HL-60/S4 treated with retinoic acid at 250 ng/mL for 4 days and 3 days (cell line): ENCODE results near the gene BCL11A.

ENCODE experiments used
- in situ Hi-C: fragments of 300-500 bp; cut with MboI; formaldehyde crosslinking; loops from 2 replicates; pipeline ENCODE4 v1.7.0; 2022; ENCODE audit warnings: low sequenced_read_pairs

Gene BCL11A

DNA sequence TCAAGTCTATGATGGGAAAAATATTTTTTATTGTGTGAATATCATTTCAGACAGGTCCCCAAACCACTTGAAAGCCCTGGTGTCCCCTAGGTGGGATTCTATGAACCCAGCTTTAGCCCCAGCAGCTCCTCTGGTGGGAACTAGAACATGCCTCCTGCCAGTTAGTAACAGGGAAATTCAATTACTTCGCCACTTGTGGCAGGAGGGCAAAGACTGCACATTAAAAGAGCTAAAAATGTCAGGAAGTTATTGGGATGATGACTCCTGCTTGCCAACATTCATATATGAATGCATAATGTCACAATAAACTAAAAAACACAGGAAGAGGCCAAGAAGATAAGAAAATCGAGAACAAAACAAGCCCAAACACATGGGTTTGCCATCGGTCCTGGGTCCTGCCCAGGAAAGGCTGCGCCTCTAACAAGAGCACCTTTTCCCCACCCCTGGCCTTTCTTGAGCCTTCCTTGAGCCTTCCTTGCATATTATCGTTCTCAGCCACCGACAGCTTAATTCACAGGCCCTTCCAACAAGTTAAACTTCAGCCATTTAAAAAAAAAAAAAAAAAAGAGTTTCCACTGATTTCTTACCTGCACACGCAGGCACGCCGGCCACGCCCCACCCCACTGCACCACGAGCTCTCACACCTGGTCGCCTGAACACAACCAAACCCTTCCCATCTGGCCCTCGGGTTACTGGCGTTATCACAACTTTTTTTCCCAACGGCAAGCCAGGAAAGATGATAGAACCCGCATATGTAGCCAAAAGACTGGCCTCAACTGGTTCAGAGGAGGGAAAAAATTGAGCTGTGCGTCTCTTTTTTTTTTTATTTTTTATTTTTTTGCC lies 23.4 kb downstream of the BCL11A start:
- in situ Hi-C loops = no loop called here

DNA sequence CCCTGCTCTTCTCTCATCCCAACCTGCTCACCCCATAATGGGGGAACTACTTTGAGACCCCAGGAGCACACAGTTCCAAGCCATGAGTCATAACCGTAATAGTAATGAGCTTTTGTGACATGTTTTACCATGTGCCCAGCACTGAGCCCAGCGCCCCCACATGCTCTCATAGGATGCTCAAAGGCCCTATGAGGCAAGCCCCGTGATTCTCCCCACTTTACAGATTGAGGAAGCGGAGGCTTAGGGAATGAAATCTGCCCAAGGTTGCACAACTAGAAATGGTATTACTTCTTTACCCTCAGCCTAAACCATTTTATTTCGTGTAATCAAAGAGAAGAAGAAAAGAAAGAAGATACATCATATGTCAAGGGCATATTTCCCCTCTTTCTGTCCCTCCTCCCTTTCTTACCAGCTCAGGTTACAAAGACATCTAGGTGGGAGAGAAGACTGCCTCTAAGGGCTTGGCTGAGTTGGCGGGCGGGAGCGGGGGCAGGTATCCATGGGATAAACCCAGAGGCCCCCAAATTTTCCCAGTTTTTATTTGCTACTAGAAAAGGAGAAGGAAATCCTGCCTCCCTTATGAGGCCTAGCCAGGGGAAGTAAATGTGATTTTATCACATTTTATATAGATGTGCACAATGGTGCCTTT lies 24.2 kb downstream of the BCL11A start:
- in situ Hi-C loops = no loop called here

DNA sequence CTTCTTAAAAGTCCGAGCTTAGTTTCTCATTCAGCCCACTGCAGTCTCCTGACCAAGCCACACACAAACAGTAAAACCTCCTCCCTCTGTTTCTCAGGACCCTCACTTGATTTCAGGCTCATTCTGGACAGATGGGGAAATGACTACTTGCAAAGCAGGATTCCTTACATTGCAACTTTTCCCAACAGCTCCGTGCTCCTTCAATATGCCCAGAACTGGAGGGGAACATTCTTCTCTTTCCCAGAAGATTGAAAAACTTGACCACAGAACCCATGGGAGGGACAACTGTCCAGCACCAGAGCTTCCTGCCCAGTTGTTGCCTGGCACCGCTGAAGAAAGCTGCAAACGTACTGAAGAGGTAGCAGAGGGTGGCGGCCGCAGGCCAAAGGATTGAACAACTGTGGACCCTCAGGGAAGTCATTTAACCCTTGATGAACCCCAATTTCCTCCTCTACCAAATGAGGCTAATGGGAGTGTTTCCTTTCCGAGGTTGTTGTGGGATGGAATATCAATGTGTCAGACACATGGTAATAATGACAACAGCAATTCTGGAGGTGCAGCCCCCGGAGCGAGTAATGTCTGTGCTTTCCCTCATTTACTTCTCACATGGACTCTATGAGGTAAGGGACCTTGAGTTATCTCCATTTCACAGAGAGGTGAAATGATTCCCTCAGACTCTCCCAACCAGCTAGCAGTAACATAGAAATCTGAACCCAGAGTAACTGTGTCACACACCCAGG lies 25.0 kb downstream of the BCL11A start:
- in situ Hi-C loops = no loop called here

DNA sequence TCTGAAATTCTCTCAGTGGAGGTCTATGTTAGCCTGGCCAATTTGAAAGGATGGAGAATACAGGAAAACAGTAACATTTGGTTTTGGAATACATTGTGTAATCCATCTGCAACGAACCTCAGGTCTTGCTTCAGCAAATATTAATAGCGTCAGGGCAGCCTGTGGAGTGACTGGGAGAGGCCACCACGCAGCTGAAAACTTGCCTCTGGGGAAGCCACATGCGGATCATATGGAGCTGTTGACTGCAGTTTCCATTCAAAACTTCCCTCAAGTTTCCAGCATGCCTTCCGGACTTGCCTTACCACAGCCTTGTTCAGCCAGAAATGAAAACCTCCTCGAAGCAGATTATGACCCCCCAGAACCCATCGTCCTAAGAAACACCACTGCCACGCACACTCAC lies 25.7 kb downstream of the BCL11A start:
- in situ Hi-C loops = no loop called here

DNA sequence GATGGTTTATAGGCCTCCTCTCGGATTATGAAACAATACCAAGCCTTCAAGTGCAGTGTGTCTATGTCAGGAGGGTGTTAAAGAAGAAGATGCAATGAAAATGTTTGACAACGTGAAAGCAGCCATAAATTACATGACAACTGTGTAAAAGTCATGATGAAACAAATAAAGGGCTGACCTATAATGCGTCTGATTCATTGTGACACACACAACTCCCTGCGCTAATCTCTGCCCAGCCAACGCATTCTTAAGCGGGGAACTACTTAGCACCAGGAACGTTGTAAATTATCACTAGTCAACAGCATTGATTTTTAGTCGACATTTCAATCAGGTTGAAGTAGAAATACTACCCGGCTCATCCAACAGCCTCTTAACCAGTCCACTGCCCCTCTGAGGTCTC lies 26.8 kb downstream of the BCL11A start:
- in situ Hi-C loops = no loop called here

DNA sequence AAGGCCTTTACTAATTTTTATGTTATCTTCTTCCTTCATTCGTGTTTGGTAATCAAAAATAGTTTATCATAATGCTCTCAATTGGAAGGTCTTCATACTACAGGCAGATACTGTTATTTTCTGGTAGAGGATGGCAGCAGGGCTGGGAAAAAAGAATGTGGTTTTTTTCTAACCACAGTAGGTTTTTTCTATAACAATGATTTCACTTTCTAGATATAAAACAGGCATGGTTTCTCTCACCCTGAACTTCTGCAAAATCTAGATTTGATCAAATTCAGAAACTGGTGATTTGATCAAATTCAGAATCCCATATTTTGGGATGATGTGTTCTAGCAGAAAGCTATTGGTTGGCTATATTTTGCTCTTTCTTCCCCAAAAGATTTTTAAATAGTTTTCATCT lies 27.6 kb downstream of the BCL11A start:
- in situ Hi-C loops = no loop called here

DNA sequence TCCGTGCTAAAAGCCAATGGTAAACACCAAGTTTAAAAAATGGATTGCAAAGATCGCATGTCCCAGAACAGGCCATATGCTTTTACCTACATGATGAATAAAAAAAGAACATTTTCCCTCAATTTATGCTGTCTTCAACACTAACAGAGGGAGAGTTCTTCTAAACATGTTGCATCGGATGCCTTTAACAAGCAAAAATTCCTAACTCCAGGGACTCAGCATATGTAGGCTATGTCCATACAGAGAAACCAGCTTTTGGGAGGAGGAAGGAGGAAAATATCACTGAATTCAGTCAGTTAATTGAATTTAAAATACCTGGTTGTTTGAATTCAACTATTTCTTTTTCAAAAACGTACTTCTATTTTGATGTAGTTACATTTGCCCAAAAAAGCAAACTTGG lies 28.6 kb downstream of the BCL11A start:
- in situ Hi-C loops = no loop called here

DNA sequence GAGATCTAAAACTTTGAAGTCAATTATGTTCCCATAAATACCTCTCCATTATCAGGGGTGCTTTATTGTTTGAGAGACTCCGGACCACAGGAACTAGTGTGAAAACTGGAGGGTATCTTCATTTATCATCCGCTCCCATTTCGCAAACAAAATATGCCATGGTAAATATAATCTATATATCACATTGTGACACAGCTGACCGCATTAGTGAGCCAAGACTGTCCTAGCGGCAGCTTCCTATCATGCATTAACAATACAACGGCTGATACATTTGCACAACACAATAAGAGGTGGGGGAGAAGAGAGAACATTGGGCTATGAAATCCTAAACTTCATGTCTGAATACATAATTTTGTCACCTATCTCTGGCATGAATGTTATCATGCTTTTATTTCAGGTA lies 29.5 kb downstream of the BCL11A start:
- in situ Hi-C loops = no loop called here

DNA sequence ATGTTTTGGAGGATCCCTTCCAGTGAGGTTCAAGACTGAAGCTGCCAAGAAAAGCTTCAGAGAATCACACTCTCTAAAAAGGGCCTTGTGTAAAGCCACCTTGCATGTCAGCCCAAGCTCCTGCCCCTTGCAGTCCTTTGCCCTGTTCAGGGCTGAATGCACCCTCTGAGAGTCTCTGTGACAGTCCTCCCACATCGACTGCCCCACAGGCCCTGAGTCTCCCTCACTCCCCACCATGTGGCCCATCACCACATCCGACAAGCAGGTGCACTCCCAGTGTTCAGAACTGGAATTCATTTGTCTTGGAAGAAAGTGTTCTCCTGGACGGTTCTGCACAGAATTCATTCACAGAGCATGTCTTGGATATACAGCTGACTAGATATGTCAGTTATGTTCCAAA lies 31.0 kb downstream of the BCL11A start:
- in situ Hi-C loops = no loop called here

DNA sequence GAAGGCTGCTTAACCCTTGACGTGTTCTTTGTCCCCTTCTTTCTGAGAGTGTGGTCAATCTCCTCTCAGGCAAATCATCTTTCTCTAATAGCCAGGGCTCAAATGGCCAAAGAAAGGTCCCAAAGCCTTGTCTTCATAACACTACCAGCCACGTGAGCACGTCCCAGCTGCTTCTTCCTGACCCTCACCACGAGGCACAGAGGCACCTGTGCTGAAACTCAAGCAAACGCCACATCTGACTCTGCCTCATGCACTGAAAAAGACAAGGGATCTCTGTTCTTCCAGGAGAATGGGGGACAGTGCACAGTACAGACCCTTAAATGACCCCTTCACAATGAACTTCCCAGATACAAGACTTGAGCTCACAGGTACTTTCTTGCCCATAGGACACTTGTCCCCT lies 31.8 kb downstream of the BCL11A start:
- in situ Hi-C loops = no loop called here

DNA sequence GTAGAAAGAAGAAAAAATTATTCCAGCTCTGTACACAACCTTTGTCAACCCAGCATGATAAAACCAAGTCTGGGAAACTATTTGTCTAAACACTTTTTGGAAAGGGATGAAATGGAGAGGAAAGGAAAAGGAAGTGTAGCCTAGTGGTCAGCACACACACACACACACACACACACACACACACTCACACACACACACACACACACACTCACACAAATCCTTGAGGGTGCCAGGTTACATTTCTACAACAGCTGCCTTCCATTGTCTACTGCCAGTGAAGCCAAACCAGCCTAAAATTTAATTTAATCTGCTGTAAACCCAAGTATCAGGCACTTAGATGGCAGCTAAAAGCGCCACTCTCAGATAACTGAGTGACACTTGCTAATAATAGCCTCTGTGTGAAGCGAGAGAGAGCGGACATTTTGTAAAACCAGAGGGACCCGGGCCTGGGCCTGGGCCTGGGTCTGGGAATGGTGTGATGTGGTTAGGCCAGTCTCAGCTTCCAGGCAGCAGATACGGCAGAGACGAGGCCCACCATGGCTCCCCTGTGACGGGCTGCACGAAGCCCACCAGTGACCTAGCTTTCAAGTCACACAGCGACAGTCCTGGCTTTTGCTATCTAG lies 32.4 kb downstream of the BCL11A start:
- in situ Hi-C loops = no loop called here

DNA sequence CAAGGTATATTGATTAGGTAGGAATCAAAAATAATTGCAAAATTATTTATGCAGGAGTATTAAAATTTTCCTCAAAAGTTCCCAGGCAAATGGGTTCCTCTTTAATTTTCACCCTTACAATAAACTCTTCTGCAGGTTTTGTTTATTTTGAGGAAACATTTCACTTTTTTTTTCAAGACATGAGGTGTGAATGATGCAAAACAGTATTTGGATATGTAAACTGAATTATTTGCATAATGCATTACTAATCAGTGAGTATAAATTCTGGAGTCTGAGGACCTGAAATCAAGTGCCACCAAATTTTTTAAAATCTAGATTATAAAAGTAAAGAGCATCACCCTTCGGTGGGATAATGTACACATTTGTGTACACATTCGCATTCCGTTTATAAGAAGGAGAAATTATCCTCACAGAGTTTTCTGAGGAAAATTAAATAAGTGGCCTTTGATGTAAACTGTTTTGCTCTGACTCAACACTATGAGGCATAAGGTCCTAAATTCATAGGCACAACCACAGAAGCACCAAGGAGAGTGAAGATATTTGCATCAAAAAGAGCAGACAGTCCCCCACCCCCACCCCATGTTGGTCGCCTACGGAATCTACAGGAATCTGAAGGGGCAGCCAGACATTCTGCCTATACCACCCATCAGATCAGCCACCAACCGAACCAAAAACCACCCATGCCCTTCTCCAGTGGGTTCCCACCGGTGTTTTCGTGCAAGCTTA lies 33.1 kb downstream of the BCL11A start:
- in situ Hi-C loops = no loop called here

DNA sequence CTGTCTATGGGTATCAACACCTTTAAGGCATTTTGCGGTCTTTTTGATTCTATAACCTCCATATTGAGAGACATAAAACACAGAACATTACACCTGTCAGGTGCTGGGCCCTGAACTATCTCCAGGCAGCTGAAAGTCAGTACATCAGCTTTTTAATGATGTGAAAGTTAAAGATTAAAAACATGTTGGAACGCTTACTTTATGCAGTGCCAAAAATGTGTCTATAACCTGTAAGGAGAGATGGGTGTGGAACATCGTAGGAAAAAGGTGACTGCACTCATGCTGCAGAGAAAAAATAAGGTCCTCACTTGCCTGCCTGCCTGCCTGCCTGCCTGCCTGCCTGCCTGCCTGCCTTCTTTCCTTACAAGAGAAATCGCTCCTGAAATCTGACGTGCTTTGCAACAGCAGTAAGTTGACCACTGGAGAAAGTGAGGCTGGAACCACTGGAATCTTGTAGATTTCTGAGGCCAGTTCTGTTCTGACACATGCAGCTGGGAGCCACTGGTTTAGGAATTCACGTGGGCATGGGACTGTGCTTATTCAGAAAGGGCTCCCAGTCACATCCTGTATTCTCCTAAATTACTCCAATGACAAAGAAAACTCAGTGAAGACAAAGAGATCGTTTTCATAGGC lies 34.1 kb downstream of the BCL11A start:
- in situ Hi-C loops = no loop called here

DNA sequence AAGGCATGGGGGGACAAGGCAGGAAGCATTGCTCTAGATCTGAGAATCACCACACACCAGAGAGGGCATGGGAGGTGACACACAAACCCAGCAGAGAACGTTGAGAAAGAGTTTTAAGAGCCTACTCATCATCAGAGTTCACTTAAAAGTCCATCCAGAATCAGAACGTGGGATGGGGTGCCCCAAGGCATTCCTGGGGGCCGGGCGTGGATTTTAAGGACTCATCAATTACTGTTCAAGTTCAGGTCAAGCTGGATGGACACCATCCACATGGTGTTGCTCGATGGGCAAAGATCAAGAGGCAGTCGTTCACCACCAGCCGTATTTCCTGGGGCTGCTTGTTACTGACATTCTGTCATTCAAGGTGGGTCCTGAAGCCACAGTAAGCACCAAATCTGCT lies 34.9 kb downstream of the BCL11A start:
- in situ Hi-C loops = no loop called here

DNA sequence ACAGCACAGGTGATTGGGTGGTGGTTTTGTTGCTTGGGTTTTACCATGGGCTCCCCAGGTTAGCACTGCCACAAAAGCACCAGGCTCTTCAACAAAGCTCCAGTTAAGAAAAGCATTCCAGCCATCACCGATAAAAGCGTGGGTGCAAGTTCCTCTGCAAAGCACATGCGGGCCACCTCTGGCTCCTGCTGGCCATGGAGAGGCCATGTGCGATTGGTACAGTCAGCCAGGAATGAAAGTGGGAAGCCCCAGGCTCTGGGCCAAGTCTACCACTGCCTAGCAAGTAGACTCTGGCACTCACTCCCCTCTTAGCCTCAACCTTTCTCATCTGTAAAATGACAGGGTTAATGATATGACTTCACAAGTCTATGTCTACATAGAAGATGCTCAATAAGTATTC lies 36.0 kb downstream of the BCL11A start:
- in situ Hi-C loops = no loop called here

DNA sequence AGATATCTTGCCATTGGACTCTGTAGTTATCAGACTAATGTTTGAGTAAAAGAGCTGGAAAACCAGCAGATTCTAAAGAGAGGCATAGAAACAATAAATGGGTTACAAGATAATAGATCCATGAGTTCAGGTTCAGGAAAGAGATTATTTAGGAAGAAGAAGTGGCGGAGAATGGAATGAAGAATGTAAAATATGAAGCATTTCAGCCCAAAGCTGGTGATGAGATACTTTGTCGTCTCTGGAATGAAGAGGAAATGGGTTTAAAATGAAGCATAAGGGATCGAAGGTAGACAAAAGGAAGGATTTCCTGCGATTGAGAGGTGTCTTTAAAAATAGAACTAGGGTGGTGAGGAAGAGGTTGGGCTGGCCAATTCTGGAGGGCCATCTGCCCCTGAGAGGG lies 36.6 kb downstream of the BCL11A start:
- in situ Hi-C loops = no loop called here

DNA sequence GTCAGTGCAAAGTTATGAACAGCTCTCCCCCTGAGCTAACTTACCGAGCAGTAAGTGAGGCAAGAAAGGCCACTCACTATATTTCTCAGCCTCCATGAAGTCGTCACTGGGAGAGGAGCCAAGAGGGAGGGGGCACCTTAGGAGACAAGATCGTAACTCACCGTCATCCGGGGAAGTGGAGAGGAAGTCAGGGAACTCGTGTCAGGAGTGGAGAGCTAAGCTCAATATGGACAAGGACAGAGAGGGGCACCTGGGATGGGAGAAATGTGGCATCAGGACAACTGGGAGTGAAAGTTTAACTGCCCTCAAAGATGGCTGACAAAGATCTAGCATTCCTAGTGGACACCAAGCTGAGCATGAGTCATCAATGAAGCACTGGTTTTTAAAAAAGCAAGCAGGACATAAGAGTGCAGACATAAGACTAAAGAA lies 37.1 kb downstream of the BCL11A start:
- in situ Hi-C loops = no loop called here

DNA sequence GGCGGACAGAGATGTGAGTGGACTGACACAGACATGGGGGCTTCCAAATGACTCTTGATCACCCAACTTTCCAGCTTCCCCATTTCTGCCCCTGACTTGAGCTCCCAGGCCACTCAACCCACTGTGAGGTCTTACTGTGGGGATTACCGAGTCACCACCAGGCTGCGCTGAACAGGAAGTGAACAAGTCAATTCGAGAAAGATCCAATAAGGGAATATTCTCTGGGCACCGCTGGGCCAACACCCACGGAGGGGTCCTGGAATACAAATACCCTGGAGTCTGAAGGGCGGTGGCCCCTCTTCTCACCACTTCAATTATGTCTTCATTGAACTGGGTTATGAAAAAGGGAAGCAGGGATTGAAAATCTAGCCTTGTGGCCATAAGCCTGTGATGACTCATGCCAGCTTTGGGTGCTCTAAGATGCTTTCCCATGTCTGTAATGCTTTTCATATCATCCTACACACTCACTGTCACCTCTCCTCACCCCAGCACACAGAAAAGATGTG lies 37.7 kb downstream of the BCL11A start:
- in situ Hi-C loops = no loop called here

DNA sequence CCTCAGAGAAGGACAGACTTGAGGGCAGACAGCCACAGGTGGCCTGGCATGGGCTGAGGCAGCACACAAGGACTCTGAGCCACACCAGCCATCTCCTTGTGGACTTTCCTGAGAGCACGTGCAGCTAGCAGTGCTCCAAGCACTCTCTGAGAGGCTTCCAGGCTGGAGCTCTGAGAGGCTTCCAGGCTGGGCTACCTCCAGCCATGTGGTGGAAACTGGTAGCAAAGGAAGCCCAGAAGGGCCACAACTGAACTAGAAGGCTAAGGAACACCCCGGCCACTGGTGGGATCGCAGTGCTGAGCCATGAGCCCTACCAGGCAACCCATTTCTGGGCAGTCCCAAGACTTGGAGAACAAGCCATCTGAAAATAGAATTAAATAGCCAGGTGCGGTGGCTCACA lies 39.5 kb downstream of the BCL11A start:
- in situ Hi-C loops = no loop called here

DNA sequence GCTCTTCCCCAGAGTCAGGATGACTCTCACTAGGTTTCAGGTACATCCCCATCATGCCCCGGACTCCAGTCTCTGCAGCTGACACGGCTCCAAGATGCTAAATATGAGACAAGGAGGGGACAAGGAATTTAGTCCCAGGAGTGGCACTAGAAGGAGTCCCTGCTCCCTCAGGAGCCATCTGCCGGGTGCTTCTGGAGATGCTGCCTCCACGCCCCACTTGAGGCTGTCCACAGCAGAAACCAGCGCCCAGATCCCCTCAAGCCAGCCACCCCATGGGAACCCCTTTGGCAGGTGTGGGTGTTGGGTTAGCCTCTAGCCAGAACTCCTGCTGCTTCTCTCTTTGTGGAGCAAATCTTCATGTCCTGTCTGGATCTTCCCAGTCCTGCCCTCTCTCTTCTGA lies 40.3 kb downstream of the BCL11A start:
- in situ Hi-C loops = no loop called here
